Measurements from ENCODE around the gene FAM210B.

The FAM210B gene

DNA sequence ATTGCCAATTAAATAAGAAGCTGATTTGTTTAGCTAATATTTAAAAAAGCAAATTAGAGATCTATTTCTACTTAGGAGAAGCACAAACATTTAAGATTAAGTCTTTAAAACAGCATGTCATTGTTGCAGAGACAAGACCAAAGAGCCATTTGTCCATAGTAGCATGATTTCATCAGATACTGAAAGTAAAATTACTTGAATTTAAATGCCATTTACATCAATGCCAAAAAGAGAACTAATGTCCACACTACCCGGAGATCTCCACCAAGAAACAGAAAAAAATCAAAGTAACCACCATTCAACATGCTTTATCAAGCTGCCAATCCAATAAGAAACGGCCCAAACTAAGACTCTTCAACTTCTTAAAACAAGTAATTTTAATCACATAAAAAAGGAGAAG lies 17.6 kb downstream of the FAM210B start:
- TF ChIP-seq, protein P1, sequence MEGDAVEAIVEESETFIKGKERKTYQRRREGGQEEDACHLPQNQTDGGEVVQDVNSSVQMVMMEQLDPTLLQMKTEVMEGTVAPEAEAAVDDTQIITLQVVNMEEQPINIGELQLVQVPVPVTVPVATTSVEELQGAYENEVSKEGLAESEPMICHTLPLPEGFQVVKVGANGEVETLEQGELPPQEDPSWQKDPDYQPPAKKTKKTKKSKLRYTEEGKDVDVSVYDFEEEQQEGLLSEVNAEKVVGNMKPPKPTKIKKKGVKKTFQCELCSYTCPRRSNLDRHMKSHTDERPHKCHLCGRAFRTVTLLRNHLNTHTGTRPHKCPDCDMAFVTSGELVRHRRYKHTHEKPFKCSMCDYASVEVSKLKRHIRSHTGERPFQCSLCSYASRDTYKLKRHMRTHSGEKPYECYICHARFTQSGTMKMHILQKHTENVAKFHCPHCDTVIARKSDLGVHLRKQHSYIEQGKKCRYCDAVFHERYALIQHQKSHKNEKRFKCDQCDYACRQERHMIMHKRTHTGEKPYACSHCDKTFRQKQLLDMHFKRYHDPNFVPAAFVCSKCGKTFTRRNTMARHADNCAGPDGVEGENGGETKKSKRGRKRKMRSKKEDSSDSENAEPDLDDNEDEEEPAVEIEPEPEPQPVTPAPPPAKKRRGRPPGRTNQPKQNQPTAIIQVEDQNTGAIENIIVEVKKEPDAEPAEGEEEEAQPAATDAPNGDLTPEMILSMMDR (IDR thresholded peaks at IDR 0.05) = no peak

DNA sequence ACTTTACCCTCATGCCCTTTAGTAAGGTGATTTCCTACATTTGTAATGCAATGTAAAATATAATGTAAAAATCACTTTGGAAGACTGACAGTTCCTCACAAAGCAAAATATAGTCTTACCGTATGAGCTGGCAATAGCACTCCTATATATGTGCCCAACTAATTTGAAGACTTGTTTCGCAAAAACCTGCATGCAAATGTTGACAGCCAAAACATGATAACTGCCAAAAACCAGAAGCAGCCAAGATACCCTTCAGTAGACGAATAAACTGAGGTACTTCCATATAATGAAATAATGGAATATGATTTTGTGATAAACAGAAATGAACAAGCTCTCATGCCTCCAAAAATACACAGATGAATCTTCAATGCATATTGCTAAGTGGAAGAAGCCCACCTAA lies 19.6 kb downstream of the FAM210B start:
- TF ChIP-seq, protein P1 (IDR thresholded peaks at IDR 0.05) = no peak

- TF ChIP-seq, protein P1 (IDR thresholded peaks at IDR 0.05) = no peak
These were observed 21.6 kb downstream of the FAM210B start for GRCh38 chr20:56380375-56380774.

GRCh38 chr20:56381501-56381900 lies 22.7 kb downstream of the FAM210B start:
- TF ChIP-seq, protein P1 (IDR thresholded peaks at IDR 0.05) = no peak

GRCh38 chr20:56382696-56383095 lies 23.9 kb downstream of the FAM210B start:
- TF ChIP-seq, protein P1 (IDR thresholded peaks at IDR 0.05) = no peak

GRCh38 chr20:56383334-56383733 lies 24.6 kb downstream of the FAM210B start:
- TF ChIP-seq, protein P1 (IDR thresholded peaks at IDR 0.05) = no peak

GRCh38 chr20:56385130-56385529 lies 26.4 kb downstream of the FAM210B start:
- TF ChIP-seq, protein P1 (IDR thresholded peaks at IDR 0.05) = no peak

- TF ChIP-seq, protein P1 (IDR thresholded peaks at IDR 0.05) = no peak
These were observed 27.4 kb downstream of the FAM210B start for GRCh38 chr20:56386219-56386618.
